H9 (cell line): ENCODE measurements around the gene MYRIP. TPM values are rescaled to one million over a fixed set of nuclear protein-coding genes. Genes with fewer than 3 reads are reported as not detected.

Experiments
- DNase-seq: peaks from one replicate; pipeline ENCODE4 v3.0.0-alpha.2; 2017
- H2AFZ ChIP-seq: one replicate; pipeline ENCODE4 v1.6.1; 2013; ENCODE audit warnings: mild to moderate bottlenecking, low read length, control low read depth, moderate library complexity
- H2AK5ac ChIP-seq: 2 replicates; pipeline ENCODE4 v1.6.1; 2013; ENCODE audit warnings: low read length, control low read depth, mixed read lengths; ENCODE audit not compliant: insufficient read length
- H2BK120ac ChIP-seq: one replicate; pipeline ENCODE4 v1.6.1; 2013; ENCODE audit warnings: low read depth, mild to moderate bottlenecking, low read length, control low read depth, inconsistent platforms; ENCODE audit not compliant: poor library complexity, severe bottlenecking
- H2BK12ac ChIP-seq: 2 replicates; pipeline ENCODE4 v1.6.1; 2013; ENCODE audit warnings: low read length, control low read depth, mixed read lengths, low read depth; ENCODE audit not compliant: insufficient read length
- H2BK15ac ChIP-seq: 2 replicates; pipeline ENCODE4 v1.6.1; 2013; ENCODE audit warnings: low read depth, low read length, control low read depth
- H2BK20ac ChIP-seq: one replicate; pipeline ENCODE4 v1.6.1; 2013; ENCODE audit warnings: low read depth, mild to moderate bottlenecking, low read length, control low read depth, inconsistent platforms; ENCODE audit not compliant: poor library complexity, severe bottlenecking
- H2BK5ac ChIP-seq: 2 replicates; pipeline ENCODE4 v1.6.1; 2013; ENCODE audit warnings: low read length, control low read depth, mixed read lengths; ENCODE audit not compliant: insufficient read length
- H3K14ac ChIP-seq: 2 replicates; pipeline ENCODE4 v1.6.1; 2013; ENCODE audit warnings: low read length, control low read depth; ENCODE audit not compliant: insufficient read depth
- H3K18ac ChIP-seq: 2 replicates; pipeline ENCODE4 v1.6.1; 2013; ENCODE audit warnings: low read depth, mild to moderate bottlenecking, mixed read lengths, low read length, control low read depth; ENCODE audit not compliant: insufficient read length
- H3K23ac ChIP-seq: 2 replicates; pipeline ENCODE4 v1.6.1; 2013; ENCODE audit warnings: low read length, control low read depth, mixed read lengths, low read depth; ENCODE audit not compliant: insufficient read length
- H3K23me2 ChIP-seq: 2 replicates; pipeline ENCODE4 v1.6.1; 2013; ENCODE audit warnings: low read depth, mild to moderate bottlenecking, mixed read lengths, low read length, control low read depth; ENCODE audit not compliant: insufficient read length, poor library complexity, severe bottlenecking
- H3K27ac ChIP-seq: 2 replicates; pipeline ENCODE4 v1.5.1; 2013; ENCODE audit warnings: low read length, control low read depth, mixed read lengths, low read depth; ENCODE audit not compliant: insufficient read length
- H3K27me3 ChIP-seq: 2 replicates; pipeline ENCODE4 v1.6.1; 2013; ENCODE audit warnings: low read length, control low read depth, inconsistent platforms; ENCODE audit not compliant: insufficient read depth
- H3K4ac ChIP-seq: 2 replicates; pipeline ENCODE4 v1.6.1; 2013; ENCODE audit warnings: low read depth, mild to moderate bottlenecking, control low read depth, inconsistent platforms, low read length, moderate library complexity
- H3K4me1 ChIP-seq: 2 replicates; pipeline ENCODE4 v1.6.1; 2013; ENCODE audit warnings: low read length, control low read depth, inconsistent platforms; ENCODE audit not compliant: insufficient read depth
- H3K4me2 ChIP-seq: 2 replicates; pipeline ENCODE4 v1.6.1; 2013; ENCODE audit warnings: low read length, control low read depth, mixed read lengths; ENCODE audit not compliant: insufficient read length, insufficient read depth
- H3K56ac ChIP-seq: 2 replicates; pipeline ENCODE4 v1.6.1; 2013; ENCODE audit warnings: low read depth, mild to moderate bottlenecking, mixed read lengths, low read length, control low read depth; ENCODE audit not compliant: insufficient read length
- H3K79me1 ChIP-seq: 2 replicates; pipeline ENCODE4 v1.6.1; 2013; ENCODE audit warnings: low read depth, mild to moderate bottlenecking, moderate library complexity, low read length, control low read depth, inconsistent platforms; ENCODE audit not compliant: insufficient read depth, poor library complexity, severe bottlenecking
- H3K79me2 ChIP-seq: 2 replicates; pipeline ENCODE4 v1.6.1; 2013; ENCODE audit warnings: low read length, control low read depth, inconsistent platforms; ENCODE audit not compliant: insufficient read depth
- H3K9ac ChIP-seq: 2 replicates; pipeline ENCODE4 v1.6.1; 2013; ENCODE audit warnings: low read length, control low read depth, mixed read lengths; ENCODE audit not compliant: insufficient read length; ENCODE audit errors: extremely low read depth
- H3K9me3 ChIP-seq: one replicate; pipeline ENCODE4 v1.6.1; 2013; ENCODE audit warnings: low read depth, low read length, inconsistent platforms; ENCODE audit not compliant: control insufficient read depth
- H3T11ph ChIP-seq: one replicate; pipeline ENCODE4 v1.6.1; 2013; ENCODE audit warnings: mild to moderate bottlenecking, low read length, control low read depth, inconsistent platforms
- H4K20me1 ChIP-seq: one replicate; pipeline ENCODE4 v1.6.1; 2013; ENCODE audit not compliant: control insufficient read depth, insufficient read length, insufficient read depth
- H4K5ac ChIP-seq: 2 replicates; pipeline ENCODE4 v1.6.1; 2013; ENCODE audit warnings: low read depth, mild to moderate bottlenecking, mixed read lengths, low read length, control low read depth; ENCODE audit not compliant: insufficient read length
- H4K8ac ChIP-seq: replicated peaks from 2 replicates; pipeline ENCODE4 v1.6.1; 2013; ENCODE audit warnings: low read length, control low read depth, mixed read lengths, low read depth; ENCODE audit not compliant: insufficient read length
- H4K91ac ChIP-seq: 2 replicates; pipeline ENCODE4 v1.6.1; 2013; ENCODE audit warnings: low read depth, mild to moderate bottlenecking, moderate library complexity, mixed read lengths, low read length, control low read depth; ENCODE audit not compliant: insufficient read length
- H3K27ac Mint-ChIP-seq, 3 experiments: 2 replicates in 2 of 3; 3 replicates in 1 of 3; pipeline ENCODE4 v1.8.0; 2020 to 2021; ENCODE audit warnings: mixed read lengths in 3 of 3, mild to moderate bottlenecking in 1 of 3, moderate library complexity in 1 of 3
- H3K27me3 Mint-ChIP-seq: 2 replicates; pipeline ENCODE4 v1.8.0; 2021; ENCODE audit warnings: low read depth, mild to moderate bottlenecking, moderate library complexity, mixed read lengths
- H3K36me3 Mint-ChIP-seq, 3 experiments: 2 replicates in 2 of 3; 3 replicates in 1 of 3; pipeline ENCODE4 v1.8.0; 2020 to 2021; ENCODE audit warnings: low read depth in 3 of 3, mixed read lengths in 3 of 3; ENCODE audit not compliant: insufficient read depth in 1 of 3
- H3K4me1 Mint-ChIP-seq, 2 experiments: 2 replicates each; pipeline ENCODE4 v1.8.0; 2020; ENCODE audit warnings: mixed read lengths in 2 of 2
- H3K4me3 Mint-ChIP-seq, 2 experiments: 2 replicates in 1 of 2; 3 replicates in 1 of 2; pipeline ENCODE4 v1.8.0; 2020 to 2021; ENCODE audit warnings: mild to moderate bottlenecking in 2 of 2, mixed read lengths in 2 of 2, moderate library complexity in 1 of 2
- H3K9me3 Mint-ChIP-seq, 2 experiments: 2 replicates in 1 of 2; 3 replicates in 1 of 2; pipeline ENCODE4 v1.8.0; 2020; ENCODE audit warnings: mild to moderate bottlenecking in 2 of 2, mixed read lengths in 2 of 2, moderate library complexity in 1 of 2
- CTCF ChIP-seq: fragments of 200-600 bp; sonication (generic); conservative IDR thresholded peaks from 3 replicates; pipeline ENCODE4 v1.8.0; 2021; ENCODE audit warnings: antibody characterized with exemption, mild to moderate bottlenecking
- WGBS: extraction: QIAGEN DNeasy Blood & Tissue Kit; methylation state at CpG from one replicate; pipeline ENCODE4 v1.1.7; 2013; ENCODE audit warnings: missing lambda C conversion rate, low lambda C conversion rate, mixed read lengths; ENCODE audit not compliant: insufficient read length; ENCODE audit errors: extremely low coverage; 5-methylcytosine and 5-hydroxymethylcytosine counted together
- total RNA-seq: library from RNA; stranded (reverse); gene quantifications from 2 replicates; pipeline ENCODE4 v1.2.1, GENCODE V29; 2021

Gene MYRIP
- total RNA-seq, 1 experiment from 2014 or later, result 1.8 TPM

DNA sequence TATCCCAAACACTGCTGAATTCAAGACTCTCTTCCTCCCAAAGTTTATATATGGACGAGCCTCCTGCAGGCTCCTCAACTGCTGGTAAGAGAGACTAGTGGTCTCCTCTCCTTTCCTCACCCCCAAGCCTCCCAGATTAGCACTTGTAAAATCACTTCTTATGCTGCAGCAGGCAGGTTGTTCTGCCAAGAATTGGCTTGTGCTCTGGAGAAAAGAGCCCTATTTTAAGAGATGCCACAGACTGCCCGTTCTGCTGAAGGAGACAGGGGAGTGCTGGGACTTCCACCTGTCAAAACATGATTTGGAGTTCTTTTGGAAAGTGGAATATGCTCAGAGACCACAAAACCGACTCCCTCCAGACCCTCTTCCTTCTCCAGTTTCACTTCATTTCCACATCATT lies 269.2 kb downstream of the MYRIP start:
- Histone ChIP-seq H2BK15ac (no peak overlapping the region), H2BK5ac (no peak overlapping the region), H4K5ac (no peak overlapping the region), H3K79me1 (no peaks in the 10 kb centered on the region), H3K4me1 (no peaks in the 10 kb centered on the region), H3K79me2 (no peaks in the 10 kb centered on the region), H3T11ph (no peak overlapping the region), H3K23ac (no peak overlapping the region), H4K20me1 (no peaks in the 10 kb centered on the region), H2BK120ac (no peak overlapping the region), H2AK5ac (no peak overlapping the region), H3K18ac (no peak overlapping the region), H2BK20ac (no peak overlapping the region), H4K91ac (no peak overlapping the region), H3K27ac (no peak overlapping the region), H3K23me2 (no peaks in the 10 kb centered on the region), H3K4ac (no peak overlapping the region), H3K56ac (no peak overlapping the region), H4K8ac (no peak overlapping the region), H2AFZ (no peak overlapping the region), H3K4me2 (no peak overlapping the region), H2BK12ac (no peak overlapping the region), H3K14ac (no peak overlapping the region), H3K9me3 (no peaks in the 10 kb centered on the region), H3K27me3 (no peaks in the 10 kb centered on the region), H3K9ac (no peak overlapping the region)
- H3K9me3 Mint-ChIP-seq, result peaks cover 0 to 6% of the 10 kb centered on the region in 2 experiments; a peak in 3 of 5 replicates
- H3K27me3 Mint-ChIP-seq, result 0 out of 2 replicates have a peak, but pooled peaks cover 1% of the 10 kb centered on the region
- peaks cover under 1 to 1% of the 10 kb centered on the region in 2 experiments; a peak in 1 of 4 replicates for H3K4me1 Mint-ChIP-seq
- DNase-seq, result no peak
- peaks cover 0 to 2% (median 0%) of the 10 kb centered on the region in 3 experiments; a peak in 2 of 7 replicates for H3K36me3 Mint-ChIP-seq
- WGBS, result no CpG with 5 or more reads among the region's 3 CpGs
- no peak overlapping the region; a peak in 1 of 7 replicates for H3K27ac Mint-ChIP-seq
- no peak for TF ChIP-seq CTCF
- H3K4me3 Mint-ChIP-seq, result no peak overlapping the region
